ENCODE data around the gene RGS7.

DNA sequence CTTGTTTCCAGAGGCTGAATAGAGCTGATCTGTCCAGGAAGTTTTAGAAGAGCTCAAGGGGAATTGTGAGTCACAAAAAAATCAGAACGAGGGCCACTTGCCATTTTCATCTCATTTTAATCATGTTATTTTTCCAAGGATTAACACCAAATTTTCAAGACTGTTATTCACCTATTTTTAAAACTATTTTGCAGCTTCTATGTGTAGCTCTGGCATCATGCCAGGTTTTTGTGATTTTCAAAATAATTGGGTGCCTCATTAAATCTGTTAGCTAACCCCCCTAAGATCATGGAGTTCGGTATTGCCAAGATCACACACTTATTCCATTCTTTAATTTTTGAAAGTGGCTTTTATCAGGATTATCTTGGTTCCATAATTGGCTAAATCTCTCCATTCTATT is 90.9 kb downstream of the RGS7 start:
- TF ChIP-seq POLR2A (IDR thresholded peaks at IDR 0.05), result no peak
- TF ChIP-seq, protein P1, sequence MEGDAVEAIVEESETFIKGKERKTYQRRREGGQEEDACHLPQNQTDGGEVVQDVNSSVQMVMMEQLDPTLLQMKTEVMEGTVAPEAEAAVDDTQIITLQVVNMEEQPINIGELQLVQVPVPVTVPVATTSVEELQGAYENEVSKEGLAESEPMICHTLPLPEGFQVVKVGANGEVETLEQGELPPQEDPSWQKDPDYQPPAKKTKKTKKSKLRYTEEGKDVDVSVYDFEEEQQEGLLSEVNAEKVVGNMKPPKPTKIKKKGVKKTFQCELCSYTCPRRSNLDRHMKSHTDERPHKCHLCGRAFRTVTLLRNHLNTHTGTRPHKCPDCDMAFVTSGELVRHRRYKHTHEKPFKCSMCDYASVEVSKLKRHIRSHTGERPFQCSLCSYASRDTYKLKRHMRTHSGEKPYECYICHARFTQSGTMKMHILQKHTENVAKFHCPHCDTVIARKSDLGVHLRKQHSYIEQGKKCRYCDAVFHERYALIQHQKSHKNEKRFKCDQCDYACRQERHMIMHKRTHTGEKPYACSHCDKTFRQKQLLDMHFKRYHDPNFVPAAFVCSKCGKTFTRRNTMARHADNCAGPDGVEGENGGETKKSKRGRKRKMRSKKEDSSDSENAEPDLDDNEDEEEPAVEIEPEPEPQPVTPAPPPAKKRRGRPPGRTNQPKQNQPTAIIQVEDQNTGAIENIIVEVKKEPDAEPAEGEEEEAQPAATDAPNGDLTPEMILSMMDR (IDR thresholded peaks at IDR 0.05), result no peak

Measured in body of pancreas (tissue), 4 donors.